ENCODE data around the gene HOXC9.

- TF ChIP-seq CTCF (IDR thresholded peaks at IDR 0.05) (no peak), POLR2A (IDR thresholded peaks at IDR 0.05) (no peak)
These were observed 24.2 kb downstream of the HOXC9 start for GRCh38 chr12:54024127-54024526.
